ENCODE measurements around the gene TWNK.

The TWNK gene

DNA sequence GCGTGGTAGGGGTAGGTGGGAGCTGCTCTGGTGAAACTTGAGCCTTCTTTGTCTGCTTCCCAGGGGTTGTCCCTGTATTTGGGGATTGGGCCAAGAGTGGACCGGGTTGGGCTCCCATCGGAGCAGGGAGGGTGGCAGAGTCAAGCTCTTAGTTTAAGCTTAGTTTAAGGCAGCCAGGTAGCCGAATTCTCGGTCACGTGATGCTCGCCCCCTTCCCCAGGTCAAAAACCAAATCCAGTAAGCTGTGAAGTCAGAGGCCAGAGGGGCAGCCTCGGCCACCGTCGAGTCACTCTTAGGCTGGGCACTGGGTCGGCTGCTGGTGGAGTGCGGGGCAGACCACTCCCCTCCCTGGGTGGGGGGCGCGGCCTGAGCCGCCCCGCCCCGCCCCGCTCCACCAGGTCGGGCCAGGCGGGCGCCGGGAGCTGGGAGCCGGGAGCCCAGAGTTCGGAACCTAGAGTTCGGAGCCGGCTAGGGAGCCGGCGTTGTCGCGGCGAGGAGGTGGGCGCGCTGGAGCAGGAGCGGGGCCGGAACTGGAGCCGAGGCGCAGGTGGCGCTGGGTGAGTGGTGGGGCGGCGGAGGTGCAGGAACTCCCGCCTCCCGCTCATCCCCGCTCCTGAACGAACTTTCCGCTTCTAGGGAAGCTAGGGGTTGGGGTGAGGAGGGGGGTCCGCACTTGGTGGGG lies 9.5 kb downstream of the TWNK start:
- DNase-seq (ENCODE audit: low spot score), result no peak

DNA sequence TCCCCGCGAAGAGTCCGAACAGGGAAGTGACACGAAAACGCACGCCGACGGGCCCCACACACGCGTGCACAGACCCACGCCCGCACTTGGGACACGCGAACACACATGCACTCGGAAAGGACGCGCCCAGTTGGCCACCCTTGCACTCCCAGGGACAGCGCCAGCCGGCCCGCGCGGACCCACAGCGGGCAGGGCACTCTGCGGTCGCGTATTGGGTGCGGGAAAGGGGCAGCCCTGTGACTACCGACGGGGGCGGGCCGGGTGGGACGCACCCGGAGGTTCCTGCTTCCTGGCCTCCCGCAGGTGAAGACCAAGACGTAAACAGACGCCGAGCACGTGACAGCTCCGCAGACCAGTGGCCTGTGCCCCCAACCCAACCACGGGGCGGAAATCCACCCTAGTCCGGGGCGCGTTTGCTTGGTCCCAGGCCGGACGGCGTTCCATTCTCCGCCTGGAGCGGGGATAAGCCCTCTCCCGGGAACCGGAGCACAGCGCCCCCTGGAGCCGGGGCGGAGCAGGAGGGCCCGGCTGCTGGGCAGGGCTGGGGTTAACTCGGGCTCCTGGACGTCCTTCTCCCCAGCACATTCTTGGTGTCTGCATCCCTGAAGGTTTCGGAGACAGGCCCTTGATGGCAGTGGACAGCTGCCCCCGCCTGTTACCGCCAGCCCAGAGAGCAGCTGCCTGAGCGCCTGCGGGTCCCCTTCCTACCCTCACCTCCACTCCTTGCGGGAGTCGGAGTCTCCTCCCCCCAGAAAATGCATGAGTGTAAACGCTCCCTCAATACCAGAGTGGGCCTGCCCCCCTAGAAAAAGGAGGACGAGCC lies 10.2 kb downstream of the TWNK start:
- peak; percentile 81 for DNase-seq (ENCODE audit: low spot score)

DNA sequence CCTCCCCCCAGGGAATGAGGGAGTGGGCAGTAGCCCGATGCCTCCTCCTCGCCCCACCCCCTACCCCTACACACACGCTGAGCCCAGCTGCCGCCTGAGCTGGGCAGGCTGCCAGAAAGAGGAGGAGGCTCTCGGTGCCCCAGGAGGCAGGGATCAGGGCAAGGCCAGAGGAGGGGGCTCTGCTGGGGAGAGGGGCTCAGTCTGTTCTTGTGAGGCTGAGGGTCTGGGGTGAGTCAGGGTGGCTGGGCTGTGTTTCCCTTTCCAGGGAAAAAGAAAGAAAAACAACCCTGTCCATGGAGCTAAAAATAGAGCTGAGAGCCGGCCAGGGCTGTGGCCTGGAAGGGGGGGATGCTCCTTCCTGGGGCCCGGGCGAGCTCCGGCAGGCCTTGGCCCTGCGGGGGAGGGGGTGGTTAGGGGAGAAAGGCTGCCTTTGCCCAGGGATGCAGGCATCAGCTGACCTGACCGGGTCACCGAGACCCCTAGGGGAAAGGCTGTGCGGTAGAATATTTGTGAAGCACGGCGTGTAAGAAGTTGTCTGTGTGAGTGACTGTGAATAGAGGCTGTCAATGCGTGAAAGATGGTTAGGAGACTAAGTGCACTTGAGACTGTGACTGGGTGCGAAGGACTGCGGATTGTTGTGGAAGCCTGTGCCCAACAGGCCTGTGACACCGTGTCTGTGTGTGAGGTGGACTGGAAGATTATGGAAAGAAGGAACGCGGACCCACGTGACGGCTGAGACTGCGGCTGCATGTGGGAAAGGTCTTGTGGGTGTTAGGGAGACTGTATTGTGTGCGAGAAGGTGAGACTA lies 11.0 kb downstream of the TWNK start:
- DNase-seq (ENCODE audit: low spot score), result peak; percentile 76

DNA sequence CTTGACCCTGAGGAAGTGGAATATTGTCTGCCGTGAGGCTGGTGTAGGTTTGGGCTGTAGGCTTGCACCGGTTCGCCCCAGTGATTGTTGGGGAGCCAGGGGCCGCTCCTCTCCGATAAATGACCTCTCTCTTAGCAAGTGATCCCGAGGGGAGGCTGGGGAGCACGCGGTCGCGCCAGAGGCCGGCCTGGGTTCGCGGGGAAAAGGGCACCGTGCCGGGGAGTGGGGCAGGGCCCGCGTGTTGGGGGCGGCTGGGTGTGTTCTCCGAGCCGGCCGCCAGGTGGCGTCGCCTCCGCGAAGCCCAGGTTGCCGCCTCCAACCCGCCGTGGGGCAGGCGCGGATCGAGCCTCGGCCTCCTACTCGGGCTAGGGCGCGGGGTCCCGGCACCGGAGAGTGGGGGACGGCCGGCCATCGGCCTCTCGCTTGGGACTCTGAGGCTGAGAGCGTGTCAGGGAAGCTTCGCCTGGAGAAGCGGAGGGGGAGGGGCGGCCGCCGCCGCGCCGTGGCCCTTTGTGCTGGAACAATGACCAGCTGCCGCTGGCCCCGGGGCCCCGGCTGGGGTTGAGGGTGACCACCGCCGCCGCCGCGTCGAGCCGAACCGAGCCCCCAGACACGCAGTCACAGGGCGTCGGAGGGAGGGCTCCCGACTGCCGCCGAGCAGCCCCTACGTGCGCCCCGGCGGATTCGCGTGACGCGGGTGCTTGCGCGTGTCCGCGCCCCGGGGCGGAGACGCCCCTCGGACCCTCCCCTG lies 11.8 kb downstream of the TWNK start:
- DNase-seq (ENCODE audit: low spot score), result peak; percentile 78

DNA sequence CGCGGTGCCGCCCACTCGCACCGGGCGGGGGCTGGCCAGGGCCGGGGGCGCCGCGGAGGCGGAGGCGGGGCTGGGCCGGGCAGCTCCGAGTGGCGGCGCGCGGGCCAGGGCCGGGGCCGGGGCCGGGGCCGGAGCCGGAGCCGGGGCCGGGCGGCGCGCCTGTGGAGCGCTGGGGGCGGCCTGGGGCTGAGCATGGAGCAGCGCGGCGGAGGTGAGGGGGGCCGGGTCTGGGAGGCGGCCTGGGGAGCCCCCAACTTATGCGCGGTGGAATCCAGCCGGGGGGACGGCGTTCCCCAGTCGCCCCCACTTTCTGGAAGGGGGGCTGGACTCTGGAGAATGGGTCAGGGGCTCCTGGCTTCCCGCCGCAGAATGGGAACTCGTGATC lies 12.4 kb downstream of the TWNK start, which contains the start of gene LZTS2:
LZTS2 (plus strand) TSS at position 67 of the 385 bp plus-strand sequence. CDS start 2,731 bp downstream, outside the sequence.
- DNase-seq (ENCODE audit: low spot score), result no peak

DNA sequence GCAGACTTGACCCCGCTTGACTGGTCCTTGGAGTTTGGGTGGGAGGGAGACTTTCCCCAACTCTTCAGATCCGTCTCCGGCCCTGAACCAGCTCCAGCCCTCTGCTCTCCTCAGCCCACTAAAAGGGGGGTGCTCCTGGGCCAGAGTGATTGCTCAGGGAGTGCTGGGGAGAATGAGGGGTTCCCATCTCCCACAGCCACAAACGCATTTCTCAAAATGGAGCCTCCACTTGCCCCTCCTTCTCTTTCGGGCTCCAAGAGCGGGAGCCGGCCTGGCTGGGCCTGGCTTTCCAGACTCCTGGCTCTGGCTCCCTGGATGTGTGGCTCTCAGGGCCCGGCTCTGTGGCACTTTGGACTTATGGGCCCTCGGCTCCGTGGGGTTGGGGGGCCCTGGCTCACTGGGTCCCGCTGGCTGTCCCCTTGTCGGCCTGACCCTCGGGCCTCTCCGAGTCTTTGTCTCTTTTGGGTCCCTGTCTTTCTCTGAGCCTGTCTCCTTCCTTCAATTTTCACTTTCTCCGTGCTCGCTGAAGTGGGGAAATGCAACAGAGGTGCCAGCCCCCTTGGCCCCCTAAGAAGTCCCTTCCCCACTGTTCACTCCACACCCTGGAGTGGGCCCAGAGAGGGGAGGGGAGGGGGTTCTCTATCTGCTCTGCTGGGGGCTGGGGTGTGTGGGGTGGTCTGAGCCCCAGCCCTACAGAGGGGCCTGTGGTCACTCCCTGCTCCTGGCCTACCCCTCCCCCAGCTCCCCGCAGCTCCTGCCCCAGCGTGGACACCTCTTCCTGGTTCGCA lies 13.0 kb downstream of the TWNK start:
- DNase-seq (ENCODE audit: low spot score), result no peak

DNA sequence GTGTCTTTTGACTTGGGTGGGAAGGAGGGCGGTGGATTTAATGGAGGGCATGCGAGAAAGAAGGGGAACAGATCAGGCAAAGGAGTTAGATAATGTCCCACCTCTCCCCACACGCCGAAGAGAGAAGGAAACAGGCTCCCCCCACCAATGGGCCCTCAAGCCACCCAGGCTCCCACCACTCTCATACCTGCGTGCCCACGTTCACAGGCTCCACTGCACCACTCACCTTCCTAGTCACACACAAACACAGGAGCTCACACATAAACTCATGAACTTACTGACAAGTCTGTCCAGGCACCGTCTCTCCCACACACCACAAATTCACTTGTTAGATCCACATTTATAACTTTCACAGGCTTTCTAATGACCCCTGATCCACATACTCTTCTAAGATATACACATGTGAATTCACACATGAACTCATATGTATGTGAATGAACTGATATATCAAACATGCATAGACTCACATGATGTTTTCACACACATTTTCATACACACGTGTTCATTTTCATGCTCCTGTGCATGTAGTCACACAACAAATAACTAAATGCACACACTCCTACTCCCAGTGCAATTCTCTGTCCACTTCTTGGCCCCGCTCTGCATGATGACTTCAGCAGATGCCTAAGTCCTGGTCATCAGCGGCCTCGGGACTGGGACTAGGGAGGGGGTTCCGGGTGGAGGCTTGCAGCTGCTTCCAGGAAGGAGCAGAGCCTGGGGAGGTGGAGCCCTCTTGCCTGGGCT lies 13.7 kb downstream of the TWNK start:
- no peak for DNase-seq (ENCODE audit: low spot score)

DNA sequence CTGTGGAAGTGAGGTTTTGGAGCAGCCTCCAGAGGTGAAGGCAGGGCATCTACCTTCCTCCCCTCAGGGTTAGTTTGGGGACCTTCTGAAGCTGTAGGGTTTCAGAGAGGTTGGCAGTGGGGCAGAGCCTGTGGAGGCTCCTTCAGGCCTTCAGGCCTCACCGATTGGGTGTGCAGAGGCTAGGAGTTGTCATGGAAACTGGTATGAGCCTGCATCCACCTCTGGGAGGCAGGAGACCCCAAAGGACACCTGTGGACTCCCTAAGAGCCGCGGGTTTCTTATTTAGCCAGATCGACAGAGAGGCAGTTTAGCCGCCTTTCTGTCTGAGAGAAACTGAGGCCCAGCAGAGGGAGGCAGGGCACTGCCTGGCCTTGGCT lies 14.3 kb downstream of the TWNK start:
- DNase-seq (ENCODE audit: low spot score), result no peak

DNA sequence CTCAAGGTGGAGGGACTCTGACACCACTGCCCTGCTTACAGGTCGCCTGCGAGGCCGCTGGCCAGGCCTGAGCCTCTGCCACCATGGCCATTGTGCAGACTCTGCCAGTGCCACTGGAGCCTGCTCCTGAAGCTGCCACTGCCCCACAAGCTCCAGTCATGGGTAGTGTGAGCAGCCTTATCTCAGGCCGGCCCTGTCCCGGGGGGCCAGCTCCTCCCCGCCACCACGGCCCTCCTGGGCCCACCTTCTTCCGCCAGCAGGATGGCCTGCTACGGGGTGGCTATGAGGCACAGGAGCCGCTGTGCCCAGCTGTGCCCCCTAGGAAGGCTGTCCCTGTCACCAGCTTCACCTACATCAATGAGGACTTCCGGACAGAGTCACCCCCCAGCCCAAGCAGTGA lies 15.1 kb downstream of the TWNK start:
- no peak for DNase-seq (ENCODE audit: low spot score)

DNA sequence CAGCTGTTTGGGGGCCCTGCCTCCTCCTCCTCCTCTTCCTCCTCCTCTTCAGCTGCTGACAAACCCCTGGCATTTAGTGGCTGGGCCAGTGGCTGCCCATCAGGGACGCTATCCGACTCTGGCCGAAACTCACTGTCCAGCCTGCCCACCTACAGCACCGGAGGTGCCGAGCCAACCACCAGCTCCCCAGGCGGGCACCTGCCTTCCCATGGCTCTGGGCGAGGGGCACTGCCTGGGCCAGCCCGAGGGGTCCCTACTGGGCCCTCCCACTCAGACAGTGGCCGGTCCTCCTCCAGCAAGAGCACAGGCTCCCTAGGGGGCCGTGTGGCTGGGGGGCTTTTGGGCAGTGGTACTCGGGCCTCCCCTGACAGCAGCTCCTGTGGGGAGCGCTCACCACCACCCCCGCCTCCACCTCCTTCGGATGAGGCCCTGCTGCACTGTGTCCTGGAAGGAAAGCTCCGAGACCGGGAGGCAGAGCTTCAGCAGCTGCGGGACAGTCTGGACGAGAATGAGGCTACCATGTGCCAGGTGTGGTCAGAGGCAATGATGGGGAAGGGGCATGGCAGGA lies 16.4 kb downstream of the TWNK start:
- no peak for DNase-seq (ENCODE audit: low spot score)

DNA sequence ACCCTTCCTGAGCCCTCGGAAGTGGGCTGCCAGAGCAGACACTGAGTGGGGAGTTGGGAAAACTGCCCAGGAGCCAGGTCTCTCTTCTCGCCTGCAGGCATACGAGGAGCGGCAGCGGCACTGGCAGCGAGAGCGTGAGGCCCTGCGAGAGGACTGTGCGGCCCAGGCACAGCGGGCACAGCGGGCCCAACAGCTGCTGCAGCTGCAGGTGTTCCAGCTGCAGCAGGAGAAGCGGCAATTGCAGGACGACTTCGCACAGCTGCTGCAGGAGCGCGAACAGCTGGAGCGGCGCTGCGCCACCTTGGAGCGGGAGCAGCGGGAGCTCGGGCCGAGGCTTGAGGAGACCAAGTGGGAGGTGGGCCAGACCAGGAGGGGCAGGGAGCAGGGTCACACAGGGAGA lies 18.0 kb downstream of the TWNK start:
- no peak for DNase-seq (ENCODE audit: low spot score)

DNA sequence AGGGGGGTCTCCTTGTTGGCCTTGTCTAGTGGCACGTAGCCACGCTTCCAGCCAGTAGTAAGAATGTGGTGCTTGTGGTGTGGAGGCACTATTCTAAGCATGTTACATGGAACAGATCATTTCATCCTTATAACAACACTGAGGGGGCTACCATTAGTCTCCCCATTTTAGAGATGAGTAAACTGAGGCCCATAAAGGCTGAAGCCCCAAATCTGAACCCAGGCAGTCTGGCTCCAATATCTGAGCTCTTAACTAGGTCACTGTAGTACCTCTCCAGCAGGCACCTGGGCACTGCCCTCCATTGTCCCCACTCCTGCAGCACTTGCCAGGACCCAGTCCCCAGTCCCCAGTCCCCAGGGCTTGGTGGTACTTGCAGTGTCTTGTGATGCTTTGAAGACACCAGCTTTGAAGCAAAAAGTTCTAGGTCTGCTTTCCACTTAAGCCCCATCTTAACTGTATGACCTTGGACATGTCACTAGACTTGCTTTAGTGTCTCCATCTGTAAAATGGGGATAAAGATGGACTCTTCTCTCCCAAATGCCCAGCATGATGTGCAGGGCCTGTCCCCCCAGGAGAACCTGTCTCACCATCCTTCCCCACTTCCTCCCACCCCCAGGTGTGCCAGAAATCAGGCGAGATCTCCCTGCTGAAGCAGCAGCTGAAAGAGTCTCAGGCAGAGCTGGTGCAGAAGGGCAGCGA lies 18.7 kb downstream of the TWNK start:
- no peak for DNase-seq (ENCODE audit: low spot score)

DNA sequence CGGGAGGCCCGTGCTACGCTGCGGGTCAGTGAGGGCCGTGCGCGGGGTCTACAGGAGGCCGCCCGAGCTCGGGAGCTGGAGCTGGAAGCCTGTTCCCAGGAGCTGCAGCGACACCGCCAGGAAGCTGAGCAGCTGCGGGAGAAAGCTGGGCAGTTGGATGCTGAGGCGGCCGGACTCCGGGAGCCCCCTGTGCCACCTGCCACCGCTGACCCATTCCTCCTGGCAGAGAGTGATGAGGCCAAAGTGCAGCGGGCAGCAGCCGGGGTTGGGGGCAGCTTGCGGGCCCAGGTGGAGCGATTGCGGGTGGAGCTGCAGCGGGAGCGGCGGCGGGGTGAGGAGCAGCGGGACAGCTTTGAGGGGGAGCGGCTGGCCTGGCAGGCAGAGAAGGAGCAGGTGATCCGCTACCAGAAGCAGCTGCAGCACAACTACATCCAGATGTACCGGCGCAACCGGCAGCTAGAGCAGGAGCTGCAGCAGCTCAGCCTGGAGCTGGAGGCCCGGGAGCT lies 19.3 kb downstream of the TWNK start:
- no peak for DNase-seq (ENCODE audit: low spot score)

DNA sequence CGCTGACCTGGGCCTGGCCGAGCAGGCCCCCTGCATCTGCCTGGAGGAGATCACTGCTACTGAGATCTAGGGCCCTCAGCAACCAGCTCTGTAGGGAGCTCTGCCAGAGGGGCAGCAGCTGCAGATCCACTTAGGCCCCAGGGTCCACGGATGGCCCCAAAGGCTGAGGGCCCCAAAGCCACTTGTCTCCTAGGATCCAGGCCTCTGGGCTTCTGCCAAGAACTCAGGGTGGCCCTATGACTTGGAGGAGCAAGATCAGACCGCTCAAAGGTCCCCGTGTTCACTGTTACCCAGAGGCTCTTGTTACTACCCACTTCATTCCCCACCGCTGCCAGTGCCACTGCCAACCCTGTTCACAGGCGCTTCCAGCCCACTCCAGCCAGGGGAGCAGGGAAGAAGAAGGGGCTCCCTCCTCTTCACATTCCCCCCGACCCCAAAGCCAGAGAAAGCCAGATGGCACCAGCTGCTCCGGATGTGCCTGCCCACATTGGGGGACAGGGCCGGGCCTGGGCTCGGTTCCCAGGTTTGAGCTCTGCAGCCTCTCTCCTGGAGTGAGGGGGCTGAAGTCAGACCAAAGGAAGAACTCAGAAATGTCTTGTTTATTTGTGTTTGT lies 19.9 kb downstream of the TWNK start:
- DNase-seq (ENCODE audit: low spot score), result no peak

DNA sequence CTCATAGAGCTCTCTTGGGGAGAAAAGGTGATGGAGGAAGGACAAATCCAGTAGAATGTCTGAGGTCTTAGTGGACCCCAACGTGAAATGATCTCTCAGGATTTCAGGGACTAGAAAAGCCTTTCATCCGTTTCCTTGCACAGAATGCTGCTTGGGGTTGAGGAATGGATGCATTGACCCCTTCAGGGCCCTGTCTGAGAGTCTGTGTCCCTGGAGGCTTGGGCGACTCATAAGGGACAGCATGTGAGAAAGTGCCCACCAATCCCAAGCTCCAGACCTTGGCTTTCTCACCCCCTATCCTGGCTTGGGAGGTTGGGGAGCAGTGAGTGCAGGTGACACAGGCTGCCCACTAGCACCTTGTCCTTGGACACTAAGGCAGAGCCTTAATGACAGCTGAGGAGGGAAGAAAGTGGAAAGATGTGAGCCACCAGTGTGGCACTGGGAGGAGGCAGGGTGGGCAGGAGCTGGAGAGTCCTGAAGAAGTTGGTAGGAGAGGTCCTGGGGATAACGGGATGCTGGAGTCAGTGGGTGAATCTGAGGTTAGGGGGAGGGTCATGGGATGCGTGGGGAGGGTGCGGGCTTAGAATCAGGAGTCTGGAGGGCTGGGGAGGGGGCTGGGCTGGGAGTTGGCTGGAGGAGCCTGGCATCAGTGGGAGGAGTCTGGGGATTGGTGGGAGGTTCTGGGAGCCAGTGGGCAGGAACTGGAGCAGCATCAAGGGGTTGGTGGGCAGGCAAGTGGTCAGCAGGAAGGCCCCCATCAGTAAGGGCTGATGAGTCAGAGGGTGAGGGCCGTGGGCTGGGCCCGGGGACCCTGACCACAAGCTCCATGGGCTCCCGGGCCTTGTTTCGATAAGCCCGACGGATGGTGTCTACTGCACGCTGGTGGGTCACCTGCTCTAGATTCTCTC lies 20.8 kb downstream of the TWNK start:
- no peak for DNase-seq (ENCODE audit: low spot score)

DNA sequence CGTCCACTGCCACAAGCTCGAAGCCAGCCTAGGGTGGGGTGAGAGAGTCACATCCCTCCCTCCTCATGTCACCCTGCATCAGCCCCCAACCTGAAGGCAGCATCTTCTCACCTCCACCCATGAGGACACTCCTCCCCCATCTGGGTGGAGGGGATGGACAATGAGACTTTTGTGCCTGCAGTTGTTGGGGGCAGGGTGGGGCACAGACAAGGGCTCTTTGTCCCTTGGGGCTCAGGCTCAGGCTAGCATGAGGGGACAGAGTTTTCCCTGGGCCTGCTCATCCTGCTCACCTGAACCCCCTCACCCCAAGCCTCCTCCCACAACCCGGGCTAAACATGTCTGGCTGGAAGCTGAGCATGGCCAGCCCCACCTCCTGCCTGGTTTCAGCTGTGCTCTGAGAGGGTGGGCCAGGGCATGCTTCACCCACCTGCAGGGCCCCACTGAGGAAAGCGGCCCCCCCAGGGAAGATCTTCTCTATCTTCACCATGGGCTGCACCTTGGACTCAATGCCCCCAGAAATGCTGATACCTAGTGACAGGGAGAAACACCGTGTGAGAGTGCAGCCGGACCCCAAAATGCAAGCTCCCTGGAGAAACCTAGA lies 21.6 kb downstream of the TWNK start:
- no peak for DNase-seq (ENCODE audit: low spot score)

DNA sequence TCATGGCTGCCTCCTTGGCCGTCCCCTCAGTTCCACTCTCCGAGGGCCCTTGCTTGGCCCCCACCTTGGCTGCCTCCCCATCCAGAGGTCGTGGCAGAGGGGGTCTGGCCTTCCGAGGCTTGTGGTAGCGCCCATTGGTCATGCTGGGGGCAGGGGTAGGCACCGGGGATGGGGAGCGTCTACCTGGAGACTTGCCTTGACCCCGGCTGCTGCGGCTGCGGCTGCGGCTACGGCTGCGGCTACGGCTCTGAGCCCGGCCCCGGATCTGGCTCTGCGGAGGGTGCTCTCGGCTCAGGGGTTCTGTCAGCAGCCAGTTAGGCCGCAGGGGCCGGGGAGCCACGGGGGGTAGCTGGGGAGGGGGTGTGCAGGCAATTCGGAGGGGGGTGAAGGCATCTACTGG lies 23.0 kb downstream of the TWNK start:
- no peak for DNase-seq (ENCODE audit: low spot score)
